Osteocyte (in vitro differentiated cells): ENCODE results near the gene COX7A2. TPM values are rescaled to one million over a fixed set of nuclear protein-coding genes. Genes with fewer than 3 reads are reported as not detected.

Source experiments
- DNase-seq: peaks from one replicate; pipeline ENCODE4 v3.0.0; 2021; ENCODE audit warnings: mixed read lengths; ENCODE audit not compliant: unreplicated experiment; ENCODE audit errors: extremely low spot score
- H3K27ac Mint-ChIP-seq: one replicate; pipeline ENCODE4 v1.8.0; 2021; ENCODE audit warnings: mild to moderate bottlenecking, mixed read lengths; ENCODE audit not compliant: unreplicated experiment
- H3K27me3 Mint-ChIP-seq: one replicate; pipeline ENCODE4 v1.8.0; 2021; ENCODE audit warnings: mixed read lengths; ENCODE audit not compliant: unreplicated experiment
- H3K36me3 Mint-ChIP-seq: one replicate; pipeline ENCODE4 v1.8.0; 2021; ENCODE audit warnings: mixed read lengths; ENCODE audit not compliant: unreplicated experiment
- H3K4me1 Mint-ChIP-seq: one replicate; pipeline ENCODE4 v1.8.0; 2021; ENCODE audit warnings: mixed read lengths; ENCODE audit not compliant: unreplicated experiment
- H3K4me3 Mint-ChIP-seq: one replicate; pipeline ENCODE4 v1.8.0; 2021; ENCODE audit warnings: mild to moderate bottlenecking, moderate library complexity, mixed read lengths; ENCODE audit not compliant: unreplicated experiment
- H3K9me3 Mint-ChIP-seq: one replicate; pipeline ENCODE4 v1.8.0; 2021; ENCODE audit warnings: mixed read lengths; ENCODE audit not compliant: unreplicated experiment
- total RNA-seq: library from RNA; stranded (reverse); gene quantifications from 2 replicates; pipeline ENCODE4 v1.2.1, GENCODE V29; 2021
- TF ChIP-seq, protein P1 (sequence below): fragments of 200-600 bp; sonication (generic); IDR thresholded peaks from 2 replicates; pipeline ENCODE4 v1.5.0; 2021; ENCODE audit warnings: antibody characterized with exemption, mild to moderate bottlenecking, moderate library complexity

COX7A2 gene
- total RNA-seq, 1 donor from 2014 or later: 253 TPM

DNA sequence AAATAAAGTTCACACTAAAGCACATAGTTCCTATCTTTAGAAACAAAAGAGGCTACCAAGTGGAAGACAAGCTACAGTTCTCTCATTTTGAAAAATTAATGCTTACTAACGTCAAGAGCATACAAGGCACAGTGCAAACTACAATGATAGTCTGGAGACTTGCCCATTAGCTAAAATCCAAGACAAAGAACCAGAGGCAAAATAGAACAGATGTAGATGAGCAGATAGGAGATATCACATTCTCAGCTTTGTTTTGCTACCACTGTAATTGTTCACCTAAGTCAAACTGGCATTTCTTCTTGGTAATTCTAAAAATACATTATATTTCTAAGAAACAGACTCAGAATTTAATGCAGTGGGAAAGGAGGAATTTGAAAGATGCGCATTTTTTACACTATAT is 35.8 kb upstream of the COX7A2 start:
- TF ChIP-seq, protein P1, sequence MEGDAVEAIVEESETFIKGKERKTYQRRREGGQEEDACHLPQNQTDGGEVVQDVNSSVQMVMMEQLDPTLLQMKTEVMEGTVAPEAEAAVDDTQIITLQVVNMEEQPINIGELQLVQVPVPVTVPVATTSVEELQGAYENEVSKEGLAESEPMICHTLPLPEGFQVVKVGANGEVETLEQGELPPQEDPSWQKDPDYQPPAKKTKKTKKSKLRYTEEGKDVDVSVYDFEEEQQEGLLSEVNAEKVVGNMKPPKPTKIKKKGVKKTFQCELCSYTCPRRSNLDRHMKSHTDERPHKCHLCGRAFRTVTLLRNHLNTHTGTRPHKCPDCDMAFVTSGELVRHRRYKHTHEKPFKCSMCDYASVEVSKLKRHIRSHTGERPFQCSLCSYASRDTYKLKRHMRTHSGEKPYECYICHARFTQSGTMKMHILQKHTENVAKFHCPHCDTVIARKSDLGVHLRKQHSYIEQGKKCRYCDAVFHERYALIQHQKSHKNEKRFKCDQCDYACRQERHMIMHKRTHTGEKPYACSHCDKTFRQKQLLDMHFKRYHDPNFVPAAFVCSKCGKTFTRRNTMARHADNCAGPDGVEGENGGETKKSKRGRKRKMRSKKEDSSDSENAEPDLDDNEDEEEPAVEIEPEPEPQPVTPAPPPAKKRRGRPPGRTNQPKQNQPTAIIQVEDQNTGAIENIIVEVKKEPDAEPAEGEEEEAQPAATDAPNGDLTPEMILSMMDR: no peak
- Mint-ChIP-seq H3K4me3 (no peak overlapping the region), H3K27me3 (no peaks in the 10 kb centered on the region), H3K9me3 (no peaks in the 10 kb centered on the region), H3K27ac (no peak overlapping the region), H3K36me3 (no peaks in the 10 kb centered on the region), H3K4me1 (peaks cover 43% of the 10 kb centered on the region)
- DNase-seq: no peak

DNA sequence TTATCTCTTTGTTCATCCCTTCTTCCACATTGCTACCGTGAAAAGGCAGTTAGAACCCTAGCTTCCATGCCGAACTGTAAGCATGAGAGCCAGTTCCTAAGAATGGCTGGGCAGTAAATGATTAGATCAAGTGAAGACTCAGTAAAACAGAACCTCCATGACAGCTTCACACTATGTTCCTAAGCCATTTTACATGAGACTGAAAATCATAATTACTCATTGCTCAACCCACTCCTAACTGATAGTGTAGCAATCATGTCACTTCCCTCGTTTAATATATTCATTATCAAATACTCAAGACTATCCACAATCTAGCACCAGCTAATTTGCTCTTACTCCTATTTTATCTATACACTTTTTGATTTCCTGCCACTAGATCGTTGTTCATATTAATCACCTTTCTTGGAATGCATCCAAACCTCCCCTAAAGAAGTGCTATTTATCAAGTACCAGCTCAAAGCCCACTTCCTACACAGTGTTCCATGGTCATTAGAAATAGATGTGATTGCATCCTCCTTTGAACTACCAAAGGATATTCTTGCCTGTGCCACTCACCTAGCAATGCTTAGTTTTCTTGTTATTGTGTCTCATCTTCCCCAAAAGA is 35.0 kb upstream of the COX7A2 start:
- Mint-ChIP-seq H3K4me1 (peaks cover 49% of the 10 kb centered on the region), H3K36me3 (no peaks in the 10 kb centered on the region), H3K27ac (no peak overlapping the region), H3K4me3 (no peak overlapping the region), H3K27me3 (no peaks in the 10 kb centered on the region), H3K9me3 (no peaks in the 10 kb centered on the region)
- DNase-seq: no peak
- TF ChIP-seq, protein P1: no peak

DNA sequence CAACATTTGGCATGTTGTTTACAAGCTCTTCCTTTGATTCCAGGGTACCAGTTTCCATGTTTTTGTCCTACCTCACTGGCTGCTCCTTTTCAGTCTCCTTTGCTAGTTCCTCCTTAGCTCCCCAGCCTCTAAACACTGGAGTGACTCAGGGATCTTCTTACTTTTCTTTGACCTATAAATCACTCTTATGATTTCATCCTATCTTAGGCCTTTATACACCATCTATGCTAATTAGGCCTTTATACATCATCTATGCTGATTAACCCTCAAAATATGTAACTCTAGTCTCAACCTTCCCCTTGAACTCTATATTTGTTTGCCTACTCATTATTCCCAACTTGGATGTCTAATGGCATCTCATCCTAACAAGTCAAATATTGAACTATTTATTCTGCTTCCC is 31.5 kb upstream of the COX7A2 start:
- H3K4me3 Mint-ChIP-seq: no peak overlapping the region
- H3K4me1 Mint-ChIP-seq: peaks cover 44% of the 10 kb centered on the region
- H3K9me3 Mint-ChIP-seq: no peaks in the 10 kb centered on the region
- TF ChIP-seq, protein P1: no peak
- H3K27me3 Mint-ChIP-seq: no peaks in the 10 kb centered on the region
- peak overlapping the region; percentile 60 for H3K27ac Mint-ChIP-seq
- DNase-seq: no peak
- H3K36me3 Mint-ChIP-seq: peaks cover 12% of the 10 kb centered on the region

DNA sequence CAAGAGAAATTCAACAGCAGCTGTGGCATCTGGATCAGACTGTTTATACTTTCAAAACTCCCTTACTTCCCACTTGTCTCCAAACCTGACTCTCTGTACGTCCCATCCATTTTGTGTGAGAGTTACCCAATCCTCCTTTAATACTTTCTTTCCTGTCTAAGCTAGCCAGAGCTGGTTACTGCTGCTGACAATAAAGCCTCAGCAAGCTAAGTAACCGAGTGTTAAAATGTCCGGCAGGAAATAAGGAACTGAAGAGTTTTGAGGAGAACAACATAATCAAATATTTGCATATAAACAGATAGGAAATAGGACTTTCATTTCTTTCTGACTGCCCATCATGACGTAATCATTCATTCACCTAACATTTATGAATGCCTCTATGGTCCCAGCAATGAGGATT is 29.4 kb upstream of the COX7A2 start:
- no peaks in the 10 kb centered on the region for H3K27me3 Mint-ChIP-seq
- peaks cover 12% of the 10 kb centered on the region for H3K36me3 Mint-ChIP-seq
- TF ChIP-seq, protein P1: no peak
- no peak overlapping the region for H3K27ac Mint-ChIP-seq
- peaks cover 29% of the 10 kb centered on the region for H3K4me1 Mint-ChIP-seq
- DNase-seq: no peak
- no peak overlapping the region for H3K4me3 Mint-ChIP-seq
- no peaks in the 10 kb centered on the region for H3K9me3 Mint-ChIP-seq

DNA sequence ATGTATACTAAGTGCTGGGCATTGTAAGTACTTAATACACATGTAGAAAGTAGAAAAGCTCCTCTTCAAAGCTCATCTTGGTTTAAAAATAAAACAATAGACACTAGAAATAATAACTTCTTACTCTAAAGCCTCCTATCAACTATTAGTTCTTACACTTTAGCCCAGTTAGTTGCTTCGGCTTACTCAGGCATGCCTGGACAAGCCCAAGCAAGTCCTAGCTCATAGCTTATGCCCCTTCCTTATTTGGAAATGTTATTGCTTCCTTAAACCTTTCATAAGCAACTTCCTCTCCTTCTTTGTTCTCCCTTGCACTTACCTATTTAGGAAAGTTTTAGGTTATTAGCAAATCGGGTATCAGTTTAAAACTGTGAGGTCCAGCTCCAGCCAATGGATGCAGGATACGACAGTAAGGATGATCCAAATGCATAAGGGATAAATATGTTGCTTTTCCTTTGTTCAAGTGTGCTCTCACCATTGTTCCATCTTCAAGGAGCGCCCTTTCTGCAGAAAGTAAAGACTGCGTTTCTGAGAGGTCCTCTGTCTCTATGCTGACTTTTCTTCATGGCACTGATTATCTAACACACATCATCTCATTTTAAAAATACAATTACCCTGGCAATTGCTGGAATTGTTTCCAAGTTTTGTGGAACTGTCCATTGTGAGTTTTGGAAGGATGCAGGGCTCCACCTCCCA is 28.7 kb upstream of the COX7A2 start:
- TF ChIP-seq, protein P1: no peak
- Mint-ChIP-seq H3K4me1 (peaks cover 29% of the 10 kb centered on the region), H3K9me3 (no peaks in the 10 kb centered on the region), H3K36me3 (peaks cover 12% of the 10 kb centered on the region), H3K4me3 (no peak overlapping the region), H3K27me3 (no peaks in the 10 kb centered on the region), H3K27ac (peak overlapping the region; percentile 19)
- no peak for DNase-seq
